DOHH2 (cell line): ENCODE measurements around the gene CBLN1.

ENCODE experiments used
- H3F3A ChIP-seq: fragments of 200-600 bp; sonication (generic), shearing (Covaris generic); 2 replicates; pipeline ENCODE4 v1.6.0; 2016; ENCODE audit warnings: antibody characterized with exemption, mild to moderate bottlenecking; ENCODE audit not compliant: control insufficient read depth, insufficient read depth
- H3K27ac ChIP-seq: fragments of 200-600 bp; sonication (generic); 2 replicates; pipeline ENCODE4 v1.5.1; 2014; ENCODE audit warnings: low read depth, mild to moderate bottlenecking, low read length, moderate library complexity
- H3K27me3 ChIP-seq: fragments of 200-600 bp; sonication (generic); 2 replicates; pipeline ENCODE4 v1.6.1; 2014; ENCODE audit warnings: mild to moderate bottlenecking, low read length, mixed read lengths; ENCODE audit not compliant: control insufficient read depth
- H3K36me3 ChIP-seq: fragments of 200-600 bp; sonication (generic); 2 replicates; pipeline ENCODE4 v1.6.1; 2014; ENCODE audit warnings: mild to moderate bottlenecking, low read length, moderate library complexity, mixed read lengths; ENCODE audit not compliant: control insufficient read depth
- H3K4me1 ChIP-seq: fragments of 200-600 bp; sonication (generic); 2 replicates; pipeline ENCODE4 v1.6.1; 2014; ENCODE audit warnings: mild to moderate bottlenecking, low read length, mixed read lengths; ENCODE audit not compliant: control insufficient read depth
- H3K4me2 ChIP-seq: fragments of 200-600 bp; sonication (generic); 2 replicates; pipeline ENCODE4 v1.6.0; 2014; ENCODE audit warnings: mild to moderate bottlenecking, low read length, moderate library complexity
- H3K4me3 ChIP-seq: fragments of 200-600 bp; sonication (generic); 2 replicates; pipeline ENCODE4 v1.5.1; 2014; ENCODE audit warnings: mild to moderate bottlenecking, low read length, mixed read lengths
- H3K79me2 ChIP-seq: fragments of 200-600 bp; sonication (generic); 2 replicates; pipeline ENCODE4 v1.6.1; 2014; ENCODE audit warnings: mild to moderate bottlenecking, low read length, mixed read lengths; ENCODE audit not compliant: control insufficient read depth
- H3K9me2 ChIP-seq: fragments of 200-600 bp; sonication (generic); replicated peaks from 2 replicates; pipeline ENCODE4 v1.6.1; 2014; ENCODE audit warnings: mild to moderate bottlenecking, low read length, mixed read lengths; ENCODE audit not compliant: control insufficient read depth
- H3K9me3 ChIP-seq: fragments of 200-600 bp; sonication (generic); 2 replicates; pipeline ENCODE4 v1.6.1; 2014; ENCODE audit warnings: antibody characterized with exemption, low read length, mixed read lengths; ENCODE audit not compliant: control insufficient read depth, insufficient read depth
- H4K20me1 ChIP-seq: fragments of 200-600 bp; sonication (generic); 2 replicates; pipeline ENCODE4 v1.6.0; 2014; ENCODE audit warnings: low read depth, mild to moderate bottlenecking, antibody characterized with exemption, low read length, moderate library complexity; ENCODE audit not compliant: control insufficient read depth, insufficient read depth
- EZH2phosphoT487 ChIP-seq: fragments of 200-600 bp; sonication (generic); IDR thresholded peaks from 2 replicates; pipeline ENCODE4 v1.6.1; 2017; ENCODE audit warnings: borderline replicate concordance, mild to moderate bottlenecking, antibody characterized with exemption, low read length, moderate library complexity, mixed read lengths
- TF ChIP-seq, protein P1 (sequence below): fragments of 200-600 bp; sonication (generic); IDR thresholded peaks from one replicate; pipeline ENCODE4 v1.5.1; 2014; ENCODE audit warnings: antibody characterized with exemption, mild to moderate bottlenecking, low read depth, low read length; ENCODE audit not compliant: poor library complexity, severe bottlenecking

The CBLN1 gene

DNA sequence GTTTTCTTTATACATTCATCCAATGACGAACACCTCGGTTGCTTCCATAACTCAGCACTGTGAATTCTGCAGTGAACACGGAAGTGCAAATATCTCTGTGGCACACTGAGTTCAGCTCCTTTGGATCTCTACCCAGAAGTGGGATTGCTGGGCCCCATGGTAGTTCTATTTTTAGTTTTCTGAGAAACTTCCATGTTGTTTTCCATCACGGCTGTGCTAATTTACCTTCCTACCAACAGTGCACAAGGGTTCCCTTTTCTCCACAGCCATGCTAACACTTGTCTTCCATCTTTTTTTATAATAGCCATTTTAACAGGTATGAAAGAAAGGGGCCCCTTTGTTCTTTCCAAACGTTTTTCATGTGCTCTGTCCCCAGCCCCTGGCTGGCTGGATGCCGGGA lies 30.2 kb upstream of the CBLN1 start:
- Histone ChIP-seq H3K4me2 (no peak overlapping the region), H3K79me2 (no peaks in the 10 kb centered on the region), H3K4me3 (no peak overlapping the region), H3K4me1 (no peaks in the 10 kb centered on the region), H3K27ac (no peak overlapping the region), H4K20me1 (no peaks in the 10 kb centered on the region), H3K9me3 (no peaks in the 10 kb centered on the region), H3F3A (no peaks in the 10 kb centered on the region), H3K9me2 (no peaks in the 10 kb centered on the region), H3K27me3 (no peaks in the 10 kb centered on the region), H3K36me3 (no peaks in the 10 kb centered on the region)
- no peak for TF ChIP-seq EZH2phosphoT487
- TF ChIP-seq, protein P1, sequence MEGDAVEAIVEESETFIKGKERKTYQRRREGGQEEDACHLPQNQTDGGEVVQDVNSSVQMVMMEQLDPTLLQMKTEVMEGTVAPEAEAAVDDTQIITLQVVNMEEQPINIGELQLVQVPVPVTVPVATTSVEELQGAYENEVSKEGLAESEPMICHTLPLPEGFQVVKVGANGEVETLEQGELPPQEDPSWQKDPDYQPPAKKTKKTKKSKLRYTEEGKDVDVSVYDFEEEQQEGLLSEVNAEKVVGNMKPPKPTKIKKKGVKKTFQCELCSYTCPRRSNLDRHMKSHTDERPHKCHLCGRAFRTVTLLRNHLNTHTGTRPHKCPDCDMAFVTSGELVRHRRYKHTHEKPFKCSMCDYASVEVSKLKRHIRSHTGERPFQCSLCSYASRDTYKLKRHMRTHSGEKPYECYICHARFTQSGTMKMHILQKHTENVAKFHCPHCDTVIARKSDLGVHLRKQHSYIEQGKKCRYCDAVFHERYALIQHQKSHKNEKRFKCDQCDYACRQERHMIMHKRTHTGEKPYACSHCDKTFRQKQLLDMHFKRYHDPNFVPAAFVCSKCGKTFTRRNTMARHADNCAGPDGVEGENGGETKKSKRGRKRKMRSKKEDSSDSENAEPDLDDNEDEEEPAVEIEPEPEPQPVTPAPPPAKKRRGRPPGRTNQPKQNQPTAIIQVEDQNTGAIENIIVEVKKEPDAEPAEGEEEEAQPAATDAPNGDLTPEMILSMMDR, result no peak

DNA sequence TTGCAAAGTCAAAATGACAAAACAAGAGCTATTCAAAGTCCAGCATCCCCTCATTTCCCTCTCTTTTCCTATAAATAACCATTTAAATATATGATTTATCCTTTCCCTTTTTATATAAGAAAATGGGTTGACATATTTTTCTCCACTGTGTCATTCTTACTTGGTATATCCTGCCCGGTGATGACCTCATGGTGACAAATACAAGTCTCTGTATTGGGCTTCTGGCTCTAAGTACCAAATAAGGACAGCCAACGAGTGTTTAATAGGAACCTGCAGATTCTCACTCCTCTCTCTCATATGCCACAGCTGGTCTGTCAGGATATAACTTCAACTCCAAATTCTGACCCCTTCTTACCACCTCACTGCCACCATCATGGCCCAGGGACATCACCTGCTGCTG lies 25.5 kb upstream of the CBLN1 start:
- Histone ChIP-seq H3K4me2 (no peak overlapping the region), H3K4me3 (no peak overlapping the region)
- TF ChIP-seq, protein P1, result no peak
- TF ChIP-seq EZH2phosphoT487, result no peak

DNA sequence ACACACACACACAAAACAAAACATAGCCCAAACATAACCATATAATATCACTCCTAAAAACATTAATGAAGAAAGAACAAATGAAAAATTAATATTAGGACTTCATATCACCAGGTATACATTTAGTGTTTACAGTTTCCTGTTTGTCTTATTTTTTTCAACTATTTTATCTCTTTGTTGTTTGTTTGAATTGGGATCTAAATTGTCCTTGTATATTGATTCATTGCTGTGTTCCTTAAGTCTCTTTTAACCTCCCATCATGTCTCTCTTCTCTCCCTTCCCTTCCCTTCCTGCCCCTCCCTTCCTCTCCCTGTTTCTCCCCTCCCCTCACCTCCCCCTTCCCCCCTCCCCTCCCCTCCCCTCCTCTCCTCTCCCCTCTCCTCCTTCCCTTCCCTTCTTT lies 23.8 kb upstream of the CBLN1 start:
- Histone ChIP-seq H3K9me2 (no peaks in the 10 kb centered on the region), H4K20me1 (no peaks in the 10 kb centered on the region), H3K9me3 (no peaks in the 10 kb centered on the region), H3K36me3 (no peaks in the 10 kb centered on the region), H3K4me2 (no peak overlapping the region), H3K27me3 (no peaks in the 10 kb centered on the region), H3K4me3 (no peak overlapping the region), H3K79me2 (no peaks in the 10 kb centered on the region), H3F3A (no peaks in the 10 kb centered on the region), H3K4me1 (no peaks in the 10 kb centered on the region), H3K27ac (no peak overlapping the region)
- TF ChIP-seq, protein P1, result no peak
- TF ChIP-seq EZH2phosphoT487, result no peak

More for the DNA sequence above, 25.5 kb upstream of the CBLN1 start:
- Histone ChIP-seq H3K27me3 (no peaks in the 10 kb centered on the region), H3K79me2 (no peaks in the 10 kb centered on the region), H3K36me3 (no peaks in the 10 kb centered on the region), H3K9me3 (no peaks in the 10 kb centered on the region), H3F3A (no peaks in the 10 kb centered on the region), H3K4me1 (no peaks in the 10 kb centered on the region), H3K27ac (no peak overlapping the region), H3K9me2 (no peaks in the 10 kb centered on the region), H4K20me1 (no peaks in the 10 kb centered on the region)

DNA sequence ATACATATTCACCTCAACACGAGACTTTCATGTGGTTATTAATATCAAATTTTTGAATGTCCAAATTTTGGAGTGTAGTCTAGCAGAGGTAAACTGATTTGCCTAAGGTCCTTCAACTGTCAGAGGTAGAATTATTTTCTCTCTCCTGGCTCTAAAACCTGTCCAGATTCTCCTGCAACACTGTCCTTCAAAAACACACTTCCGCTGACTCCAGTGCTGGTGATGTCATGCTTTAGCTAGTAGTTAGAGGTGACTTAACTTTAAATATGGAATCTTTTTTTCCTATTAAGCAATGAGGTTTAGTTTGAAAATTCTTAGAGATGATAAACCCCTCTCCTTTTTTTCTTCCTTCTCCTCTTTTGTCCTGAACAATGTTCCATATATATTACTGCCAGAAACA lies 10.8 kb upstream of the CBLN1 start:
- no peak overlapping the region for H3K4me2 ChIP-seq
- H3K4me1 ChIP-seq, result no peaks in the 10 kb centered on the region
- no peaks in the 10 kb centered on the region for H3F3A ChIP-seq
- H3K4me3 ChIP-seq, result no peak overlapping the region
- no peaks in the 10 kb centered on the region for H4K20me1 ChIP-seq
- H3K9me3 ChIP-seq, result no peaks in the 10 kb centered on the region
- TF ChIP-seq EZH2phosphoT487, result no peak
- TF ChIP-seq, protein P1, result no peak
- no peak overlapping the region for H3K27ac ChIP-seq
- H3K9me2 ChIP-seq, result no peaks in the 10 kb centered on the region
- no peaks in the 10 kb centered on the region for H3K79me2 ChIP-seq
- no peaks in the 10 kb centered on the region for H3K27me3 ChIP-seq
- H3K36me3 ChIP-seq, result no peaks in the 10 kb centered on the region
